T-helper 17 cell (primary cell): ENCODE results near the gene ZKSCAN4. TPM values are rescaled to one million over a fixed set of nuclear protein-coding genes. Genes with fewer than 3 reads are reported as not detected.

Experiments used
- ATAC-seq: fragments of 150-1000 bp; cut with Tn5 transposase; 2 replicates; pipeline ENCODE4 v1.10.0; 2021; ENCODE audit warnings: mild to moderate bottlenecking, moderate library complexity
- DNase-seq, 3 donors: peaks; one replicate each; pipeline versions ENCODE4 v3.0.0 to v3.0.0-alpha.2; 2020 to 2021
- H3K9me3 ChIP-seq: one replicate; pipeline ENCODE4 v1.7.0; 2013; ENCODE audit warnings: low read length, mild to moderate bottlenecking; ENCODE audit not compliant: control insufficient read depth, poor library complexity, severe bottlenecking
- H3K27ac Mint-ChIP-seq: one replicate; pipeline ENCODE4 v1.8.0; 2022; ENCODE audit warnings: mild to moderate bottlenecking, moderate library complexity, mixed read lengths
- H3K27me3 Mint-ChIP-seq: one replicate; pipeline ENCODE4 v1.8.0; 2022; ENCODE audit warnings: mixed read lengths
- H3K36me3 Mint-ChIP-seq: one replicate; pipeline ENCODE4 v1.8.0; 2022; ENCODE audit warnings: low read depth, mixed read lengths
- H3K4me1 Mint-ChIP-seq: one replicate; pipeline ENCODE4 v1.8.0; 2022; ENCODE audit warnings: mild to moderate bottlenecking, mixed read lengths
- H3K4me3 Mint-ChIP-seq: one replicate; pipeline ENCODE4 v1.8.0; 2022; ENCODE audit warnings: mild to moderate bottlenecking, moderate library complexity, mixed read lengths
- total RNA-seq, 4 donors: library from RNA in 2 of 4; stranded (reverse) in 2 of 4; gene quantifications; one replicate each; pipeline ENCODE4 v1.2.3 and lab custom pipeline; 2022 to 2026

ZKSCAN4 gene
- total RNA-seq, 2 donors from 2014 or later: 1.1 to 2.1 TPM

DNA sequence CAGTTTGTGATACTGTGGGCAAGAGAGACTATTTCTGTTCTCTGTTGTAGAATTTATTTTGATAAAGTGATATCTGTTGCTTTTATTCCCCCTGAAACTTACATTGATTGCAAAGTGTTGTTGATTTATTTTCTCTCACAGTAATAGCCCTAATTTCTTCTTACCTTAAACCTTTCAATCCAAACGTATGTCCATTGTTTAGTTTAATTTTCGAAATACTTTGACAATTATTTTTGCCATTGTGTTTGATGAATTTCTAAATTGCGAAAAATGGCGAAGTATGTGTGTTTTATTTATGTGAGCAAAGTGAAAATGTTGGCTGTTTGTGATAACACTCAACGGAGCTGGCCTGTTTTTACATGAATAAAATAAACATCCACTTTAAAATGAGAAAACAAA lies 14.5 kb upstream of the ZKSCAN4 start:
- no peaks in the 10 kb centered on the region for H3K27me3 Mint-ChIP-seq
- no peaks in the 10 kb centered on the region for H3K9me3 ChIP-seq
- H3K36me3 Mint-ChIP-seq: no peaks in the 10 kb centered on the region
- DNase-seq: no peak
- no peak overlapping the region for H3K4me3 Mint-ChIP-seq
- no peak for ATAC-seq
- peaks cover 11% of the 10 kb centered on the region for H3K4me1 Mint-ChIP-seq
- no peak overlapping the region for H3K27ac Mint-ChIP-seq

- Mint-ChIP-seq H3K27me3 (peaks cover 6% of the 10 kb centered on the region), H3K27ac (no peak overlapping the region), H3K4me1 (peaks cover 2% of the 10 kb centered on the region), H3K36me3 (peaks cover 2% of the 10 kb centered on the region), H3K4me3 (no peak overlapping the region)
- H3K9me3 ChIP-seq: no peaks in the 10 kb centered on the region
- DNase-seq (no peak), ATAC-seq (no peak)
Observed at GRCh38 chr6:28264834-28265401, 12.8 kb upstream of the ZKSCAN4 start.

GRCh38 chr6:28263922-28264321 lies 11.9 kb upstream of the ZKSCAN4 start:
- DNase-seq: no peak
- peaks cover 6% of the 10 kb centered on the region for H3K27me3 Mint-ChIP-seq
- no peaks in the 10 kb centered on the region for H3K9me3 ChIP-seq
- ATAC-seq: no peak
- no peaks in the 10 kb centered on the region for H3K4me1 Mint-ChIP-seq
- H3K36me3 Mint-ChIP-seq: peaks cover 2% of the 10 kb centered on the region
- H3K4me3 Mint-ChIP-seq: no peak overlapping the region
- H3K27ac Mint-ChIP-seq: no peak overlapping the region

DNA sequence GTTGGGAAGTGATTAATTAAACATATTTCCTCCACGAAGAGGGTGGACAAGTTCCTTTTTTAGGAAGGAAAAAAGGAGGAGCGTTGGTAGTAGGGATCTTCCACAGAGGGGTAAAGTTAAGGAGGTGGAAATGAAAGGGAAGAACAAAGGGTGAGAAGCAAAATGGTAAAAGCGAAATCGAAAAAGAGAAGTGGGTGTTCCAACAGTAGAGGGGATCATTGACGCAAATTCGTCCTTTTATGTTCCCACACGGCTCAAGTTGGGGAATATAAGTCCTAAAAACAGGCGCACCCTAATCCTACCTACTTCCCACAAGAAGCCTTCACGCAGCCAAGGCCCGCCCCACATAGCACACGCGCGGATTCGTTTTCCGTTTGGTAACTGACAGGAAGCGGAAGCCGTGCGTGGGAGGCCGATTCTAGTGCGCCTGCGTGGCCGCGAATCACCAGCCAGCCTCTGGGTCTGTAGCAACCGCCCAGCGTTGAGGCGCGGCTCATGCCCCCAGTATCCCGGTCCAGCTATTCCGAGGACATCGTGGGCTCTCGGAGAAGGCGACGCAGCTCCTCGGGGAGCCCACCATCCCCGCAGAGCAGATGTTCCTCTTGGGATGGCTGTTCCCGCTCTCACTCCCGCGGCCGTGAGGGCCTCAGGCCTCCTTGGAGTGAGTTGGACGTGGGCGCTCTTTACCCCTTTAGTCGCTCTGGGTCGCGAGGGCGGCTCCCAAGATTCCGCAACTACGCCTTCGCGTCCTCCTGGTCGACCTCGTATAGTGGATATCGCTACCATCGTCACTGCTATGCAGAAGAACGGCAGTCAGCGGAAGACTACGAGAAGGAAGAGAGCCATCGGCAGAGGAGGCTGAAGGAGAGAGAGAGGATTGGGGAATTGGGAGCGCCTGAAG lies 7.1 kb upstream of the ZKSCAN4 start, which contains the start of gene NKAPL:
Gene NKAPL, plus strand, starts transcription at position 421 of the 901 bp plus-strand sequence. Its CDS starts 75 bp downstream, at position 496.
- peak within 1 kb of the TSS; percentile 4 for H3K4me3 Mint-ChIP-seq
- H3K27me3 Mint-ChIP-seq: peaks cover 17% of the 10 kb centered on the region
- H3K4me1 Mint-ChIP-seq: no peaks in the 10 kb centered on the region
- H3K9me3 ChIP-seq: no peaks in the 10 kb centered on the region
- DNase-seq: peak in 1 of 3 donors; percentile 27
- peak; percentile 62 for ATAC-seq
- H3K27ac Mint-ChIP-seq: no peak within 1 kb of the TSS
- peaks cover 2% of the 10 kb centered on the region for H3K36me3 Mint-ChIP-seq

DNA sequence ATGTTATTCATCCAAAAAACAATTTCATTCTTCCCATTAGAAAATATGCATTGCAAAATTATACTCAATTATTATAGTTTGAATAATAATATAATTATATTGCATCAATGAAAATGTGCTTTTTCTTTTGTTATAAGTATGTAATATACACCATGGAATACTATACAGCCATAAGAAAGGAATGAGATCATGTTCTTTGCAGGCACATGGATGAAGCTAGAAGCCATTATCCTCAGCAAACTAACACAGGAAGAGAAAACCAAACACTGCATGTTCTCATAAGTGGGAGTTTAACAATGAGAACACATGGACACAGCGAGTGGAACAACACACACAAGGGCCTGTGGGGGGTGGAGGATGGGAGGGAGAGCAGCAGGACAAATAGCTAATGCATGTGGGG lies 5.0 kb upstream of the ZKSCAN4 start:
- Mint-ChIP-seq H3K36me3 (peaks cover 2% of the 10 kb centered on the region), H3K27ac (no peak overlapping the region), H3K27me3 (peaks cover 17% of the 10 kb centered on the region), H3K4me3 (no peak overlapping the region), H3K4me1 (peaks cover 5% of the 10 kb centered on the region)
- no peak for DNase-seq
- ATAC-seq: no peak
- no peaks in the 10 kb centered on the region for H3K9me3 ChIP-seq

DNA sequence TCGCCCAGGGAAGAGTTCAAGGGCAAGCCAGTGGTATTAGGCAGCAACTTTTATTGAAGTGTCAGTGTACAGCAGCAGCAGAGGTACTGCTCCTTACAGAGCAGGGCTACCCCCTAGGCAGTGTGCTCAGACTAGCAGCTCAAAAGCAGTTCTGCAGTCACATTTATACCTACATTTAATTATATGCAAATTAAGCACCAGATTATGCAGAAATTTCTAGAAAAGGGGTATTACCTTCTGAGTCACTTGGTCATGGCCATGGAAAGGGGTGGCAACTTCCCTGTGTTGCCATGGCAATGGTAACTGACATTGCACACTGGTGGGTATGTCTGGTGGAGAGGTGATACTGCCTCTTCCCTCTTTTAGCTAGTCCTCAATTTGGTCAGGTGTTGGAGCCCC lies 2.1 kb upstream of the ZKSCAN4 start:
- Mint-ChIP-seq H3K27me3 (peaks cover 10% of the 10 kb centered on the region), H3K4me3 (no peak overlapping the region), H3K27ac (no peak overlapping the region), H3K4me1 (peaks cover 16% of the 10 kb centered on the region), H3K36me3 (no peaks in the 10 kb centered on the region)
- DNase-seq: no peak
- no peak for ATAC-seq
- no peaks in the 10 kb centered on the region for H3K9me3 ChIP-seq

DNA sequence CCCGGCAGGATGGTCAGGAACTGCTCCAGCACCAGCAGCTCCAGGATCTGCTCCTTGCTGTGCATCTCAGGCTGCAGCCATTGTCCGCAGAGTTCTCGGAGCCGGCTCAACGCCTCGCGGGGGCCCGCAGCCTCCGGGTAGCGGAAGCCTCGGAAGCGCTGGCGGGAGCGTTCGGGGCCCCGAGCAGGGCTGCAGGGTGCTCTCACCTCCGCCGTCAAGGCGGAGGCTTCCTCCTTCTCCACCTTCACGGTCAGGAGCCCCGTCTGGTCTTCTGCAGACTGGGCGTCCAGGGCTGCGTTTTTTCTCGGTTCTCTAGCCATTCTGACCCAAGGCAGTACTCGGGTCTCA lies 434 bp downstream of the ZKSCAN4 start:
- H3K36me3 Mint-ChIP-seq: peaks cover 3% of the 10 kb centered on the region
- ATAC-seq (peak; percentile 75), DNase-seq (peak; percentile 12 to 17 (median 12))
- peak overlapping the region; percentile 99 for H3K4me3 Mint-ChIP-seq
- H3K4me1 Mint-ChIP-seq: peaks cover 23% of the 10 kb centered on the region
- no peaks in the 10 kb centered on the region for H3K9me3 ChIP-seq
- H3K27me3 Mint-ChIP-seq: no peaks in the 10 kb centered on the region
- peak overlapping the region; percentile 95 for H3K27ac Mint-ChIP-seq

DNA sequence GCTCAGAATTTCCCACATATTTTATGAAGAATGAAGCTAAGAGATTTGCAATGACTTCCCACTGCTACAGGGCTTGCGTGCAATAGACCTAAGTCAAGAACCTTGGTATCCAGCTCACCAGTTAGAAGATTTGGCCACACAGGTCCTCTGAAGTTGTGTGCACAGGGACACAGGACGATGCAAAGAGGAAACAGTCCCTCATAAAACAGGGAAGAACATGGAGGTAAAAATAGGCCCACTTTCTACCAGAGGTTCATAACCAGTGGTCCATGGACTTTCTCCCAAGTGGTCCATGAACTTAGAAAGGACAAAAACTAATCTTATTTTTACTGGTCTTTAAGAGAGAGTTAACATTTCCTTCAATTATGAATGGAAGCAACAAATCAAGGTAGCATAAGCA lies 1.3 kb downstream of the ZKSCAN4 start:
- no peaks in the 10 kb centered on the region for H3K9me3 ChIP-seq
- H3K27me3 Mint-ChIP-seq: no peaks in the 10 kb centered on the region
- peaks cover 11% of the 10 kb centered on the region for H3K36me3 Mint-ChIP-seq
- no peak for ATAC-seq
- H3K4me3 Mint-ChIP-seq: peak overlapping the region; percentile 61
- DNase-seq: no peak
- peaks cover 23% of the 10 kb centered on the region for H3K4me1 Mint-ChIP-seq
- no peak overlapping the region for H3K27ac Mint-ChIP-seq

DNA sequence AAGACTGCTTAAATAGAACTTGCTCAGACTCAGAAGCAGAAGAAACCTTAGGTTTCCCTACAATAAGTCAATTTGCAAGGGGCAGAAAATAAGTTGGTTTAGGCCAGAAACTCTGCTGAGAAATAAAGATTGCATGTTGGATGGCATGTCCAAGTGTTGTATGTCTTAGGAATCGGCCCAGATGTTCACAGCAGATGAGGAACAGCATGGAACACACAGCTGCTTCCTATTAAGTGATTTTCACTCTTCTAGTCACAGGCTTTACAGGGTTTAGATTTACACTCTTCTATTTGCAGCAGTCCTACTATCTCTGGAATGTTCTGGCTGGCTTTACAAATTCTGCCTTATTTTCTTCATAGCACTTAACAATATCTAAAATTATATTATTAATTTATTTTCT lies 3.2 kb downstream of the ZKSCAN4 start:
- no peak overlapping the region for H3K27ac Mint-ChIP-seq
- no peaks in the 10 kb centered on the region for H3K9me3 ChIP-seq
- peaks cover 21% of the 10 kb centered on the region for H3K36me3 Mint-ChIP-seq
- peaks cover 23% of the 10 kb centered on the region for H3K4me1 Mint-ChIP-seq
- DNase-seq (no peak), ATAC-seq (no peak)
- no peak overlapping the region for H3K4me3 Mint-ChIP-seq
- no peaks in the 10 kb centered on the region for H3K27me3 Mint-ChIP-seq

GRCh38 chr6:28245206-28245941 lies 6.7 kb downstream of the ZKSCAN4 start:
- Mint-ChIP-seq H3K36me3 (peaks cover 23% of the 10 kb centered on the region), H3K27ac (no peak overlapping the region), H3K4me1 (peaks cover 10% of the 10 kb centered on the region), H3K27me3 (no peaks in the 10 kb centered on the region), H3K4me3 (no peak overlapping the region)
- no peak for DNase-seq
- no peak for ATAC-seq
- no peaks in the 10 kb centered on the region for H3K9me3 ChIP-seq

DNA sequence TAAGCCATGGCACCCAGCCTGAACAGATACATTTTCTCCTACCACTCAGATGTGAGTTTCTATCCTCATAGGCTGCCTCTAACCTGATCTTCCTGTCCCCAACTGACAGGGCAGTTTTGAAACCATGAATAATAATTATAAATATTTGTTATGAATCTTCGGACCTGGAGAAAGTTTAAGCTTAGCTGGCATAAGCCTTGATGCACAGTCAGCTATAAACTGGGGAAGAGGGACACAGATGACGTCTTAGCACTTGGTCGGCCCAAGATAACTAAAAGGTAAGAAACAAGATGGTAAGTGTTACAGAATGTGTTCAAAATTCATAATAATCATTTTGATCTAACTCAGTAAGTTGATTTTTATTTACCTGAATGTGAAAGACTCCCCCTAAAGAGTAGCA lies 8.1 kb downstream of the ZKSCAN4 start:
- peaks cover 23% of the 10 kb centered on the region for H3K36me3 Mint-ChIP-seq
- ATAC-seq (no peak), DNase-seq (no peak)
- no peak overlapping the region for H3K27ac Mint-ChIP-seq
- H3K4me1 Mint-ChIP-seq: peaks cover 10% of the 10 kb centered on the region
- no peak overlapping the region for H3K4me3 Mint-ChIP-seq
- H3K27me3 Mint-ChIP-seq: no peaks in the 10 kb centered on the region
- H3K9me3 ChIP-seq: no peaks in the 10 kb centered on the region

- Mint-ChIP-seq H3K36me3 (peaks cover 9% of the 10 kb centered on the region), H3K4me1 (peaks cover 3% of the 10 kb centered on the region), H3K27me3 (peaks cover 12% of the 10 kb centered on the region), H3K4me3 (no peak overlapping the region), H3K27ac (no peak overlapping the region)
- DNase-seq (no peak), ATAC-seq (no peak)
- H3K9me3 ChIP-seq: no peaks in the 10 kb centered on the region
Observed at GRCh38 chr6:28240471-28240870, 11.6 kb downstream of the ZKSCAN4 start.

GRCh38 chr6:28239636-28240035 lies 12.4 kb downstream of the ZKSCAN4 start:
- H3K4me3 Mint-ChIP-seq: no peak overlapping the region
- H3K4me1 Mint-ChIP-seq: peaks cover 3% of the 10 kb centered on the region
- no peak overlapping the region for H3K27ac Mint-ChIP-seq
- H3K9me3 ChIP-seq: no peaks in the 10 kb centered on the region
- ATAC-seq (no peak), DNase-seq (no peak)
- H3K36me3 Mint-ChIP-seq: peaks cover 6% of the 10 kb centered on the region
- H3K27me3 Mint-ChIP-seq: peaks cover 12% of the 10 kb centered on the region
